ENCODE results near the gene HCFC1.

The HCFC1 gene

DNA sequence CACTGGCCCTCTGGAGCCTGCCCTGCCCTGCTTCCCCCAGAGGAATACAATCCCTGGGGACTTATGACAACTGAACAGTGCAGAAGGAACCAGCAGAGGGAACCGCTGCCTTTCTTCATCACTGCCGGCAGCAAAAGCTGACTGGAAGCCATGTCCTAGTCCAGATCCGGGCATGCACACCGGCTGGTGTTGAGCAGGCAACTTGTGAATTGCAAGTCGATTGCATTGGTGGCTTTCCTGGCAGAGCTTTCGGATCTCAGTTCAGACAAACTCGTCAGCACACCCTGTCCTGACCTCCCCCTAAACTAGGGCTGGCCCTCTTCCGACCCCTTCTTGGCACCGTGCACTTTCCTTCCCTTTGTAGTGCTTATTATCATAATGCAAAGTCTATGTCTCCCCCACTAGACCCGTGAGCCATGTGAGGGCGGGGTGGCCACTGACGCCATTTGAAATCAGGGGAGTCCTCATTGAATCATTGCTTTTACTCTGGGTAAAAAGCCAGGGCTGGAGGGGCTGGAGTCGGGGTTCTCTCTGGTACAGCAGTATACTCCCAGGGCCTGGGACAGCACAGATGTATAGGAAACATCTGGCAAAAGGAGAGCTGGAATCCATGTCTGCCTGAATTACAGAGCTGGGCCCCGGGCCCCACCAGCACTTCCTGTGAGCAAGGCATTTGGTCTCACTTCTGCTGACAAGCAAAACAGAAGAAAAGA lies 47.3 kb downstream of the HCFC1 start:
- DNase-seq (ENCODE audit: low read depth in 2 of 2) = no peak

DNA sequence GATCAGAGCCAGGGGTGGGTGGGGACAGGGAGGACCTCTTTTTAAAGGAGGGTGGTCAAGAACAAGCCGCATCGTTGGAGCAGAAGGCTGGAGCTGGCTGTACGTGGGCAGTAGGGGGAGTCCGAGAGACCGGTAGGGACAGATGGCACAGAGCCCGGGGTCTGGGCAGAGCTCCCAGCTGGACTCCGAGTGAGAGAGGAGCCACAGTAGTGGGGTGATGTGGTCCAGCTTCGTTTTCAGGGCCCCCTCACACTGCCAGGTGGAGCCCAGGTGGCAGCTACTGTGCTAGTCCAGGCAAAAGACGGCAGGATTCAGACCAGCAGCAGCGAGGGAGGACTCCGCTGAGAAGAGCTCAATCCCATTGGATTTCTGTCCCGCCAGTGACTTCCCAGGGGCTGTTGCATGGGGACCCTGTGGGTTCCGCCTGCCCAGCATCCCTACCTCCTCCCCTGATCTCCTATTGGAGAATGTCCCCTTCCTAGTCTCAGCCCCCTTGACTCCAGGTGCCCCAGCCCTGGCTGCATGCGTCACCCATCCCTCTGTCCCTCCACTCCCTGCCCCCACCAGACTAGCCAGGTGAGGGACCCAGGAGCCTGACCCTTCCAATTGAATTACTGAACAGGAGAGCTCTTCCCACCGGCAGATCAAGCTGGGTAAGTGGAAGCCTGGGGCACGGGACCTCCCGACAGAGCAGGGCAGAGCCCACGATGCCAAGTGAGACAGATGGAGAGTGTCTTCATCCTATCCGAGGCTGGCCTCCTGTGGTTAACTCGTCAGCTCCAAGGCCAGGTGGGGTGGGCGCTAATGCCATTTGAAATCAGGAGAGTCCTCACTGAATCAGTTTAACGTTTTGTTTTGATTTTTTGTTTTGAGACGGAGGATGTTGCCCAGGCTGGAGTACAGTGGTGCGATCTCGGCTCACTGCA lies 48.4 kb downstream of the HCFC1 start:
- DNase-seq (ENCODE audit: low read depth in 2 of 2) = no peak

DNA sequence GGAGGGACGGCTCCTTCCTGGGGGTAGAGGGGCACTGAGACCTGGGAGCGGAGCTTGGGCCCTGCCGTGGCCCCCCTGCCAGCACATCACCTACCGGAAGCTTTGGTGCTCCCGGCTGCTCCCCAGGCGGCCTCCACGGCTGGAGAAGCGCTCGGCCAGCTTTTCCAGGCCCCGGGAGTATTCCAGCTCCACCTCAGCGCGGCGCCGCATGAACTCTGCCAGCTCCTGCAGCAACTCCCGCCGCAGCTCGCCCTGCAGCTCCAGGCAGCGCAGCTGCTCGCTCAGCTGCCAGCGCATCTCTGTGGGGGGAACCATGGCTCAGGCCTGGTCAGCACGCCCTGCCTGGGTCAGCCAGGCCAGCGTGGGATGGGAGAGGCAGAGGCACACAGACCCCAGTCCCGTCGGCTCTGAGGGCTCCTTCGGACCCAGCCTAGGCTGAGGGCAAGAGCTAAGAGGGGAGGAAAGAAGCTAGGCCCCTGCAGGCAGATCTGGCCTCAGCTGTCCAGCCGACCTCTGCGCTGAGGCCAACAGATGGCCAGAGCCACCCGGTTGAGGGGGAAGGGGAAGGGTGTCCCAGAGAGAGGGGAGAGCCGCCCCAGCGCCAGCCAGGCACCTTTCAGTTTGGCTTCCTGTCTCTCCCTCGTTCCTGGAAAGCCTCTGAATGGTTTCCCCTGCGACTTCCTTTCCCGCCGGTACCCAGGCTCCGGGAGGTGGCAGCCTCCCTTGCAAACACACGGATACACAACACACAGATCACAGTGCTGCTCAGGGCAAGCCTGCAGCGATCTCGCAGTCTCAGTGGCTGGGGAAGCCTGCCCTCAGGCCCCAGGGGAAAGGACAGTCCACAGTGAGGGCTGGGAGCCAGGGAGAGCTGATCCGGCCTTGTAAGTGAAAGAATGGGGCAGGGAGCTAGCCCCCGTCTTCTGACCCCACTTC lies 49.8 kb downstream of the HCFC1 start:
- DNase-seq (ENCODE audit: low read depth in 2 of 2) = no peak

DNA sequence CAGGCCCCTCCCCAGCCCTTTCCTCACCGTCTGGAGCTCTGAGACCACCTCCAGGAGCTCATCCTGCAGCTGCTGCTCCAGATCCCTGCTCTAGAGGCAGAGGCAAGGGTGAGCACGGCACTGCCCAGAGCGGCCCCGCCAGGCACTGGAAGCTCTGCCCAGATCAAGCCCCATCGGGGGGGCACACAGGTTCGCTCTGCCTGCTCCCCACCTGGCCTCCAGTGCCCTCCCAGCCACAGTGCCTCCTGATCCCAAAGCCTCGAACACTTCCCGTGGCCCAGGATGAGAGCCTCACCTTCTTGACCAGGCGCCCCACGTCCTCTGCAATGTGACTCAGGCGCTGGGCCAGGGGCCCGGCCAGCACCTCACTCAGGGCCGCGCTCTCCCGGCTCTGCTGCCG lies 50.5 kb downstream of the HCFC1 start:
- DNase-seq (ENCODE audit: low read depth in 2 of 2) = no peak

DNA sequence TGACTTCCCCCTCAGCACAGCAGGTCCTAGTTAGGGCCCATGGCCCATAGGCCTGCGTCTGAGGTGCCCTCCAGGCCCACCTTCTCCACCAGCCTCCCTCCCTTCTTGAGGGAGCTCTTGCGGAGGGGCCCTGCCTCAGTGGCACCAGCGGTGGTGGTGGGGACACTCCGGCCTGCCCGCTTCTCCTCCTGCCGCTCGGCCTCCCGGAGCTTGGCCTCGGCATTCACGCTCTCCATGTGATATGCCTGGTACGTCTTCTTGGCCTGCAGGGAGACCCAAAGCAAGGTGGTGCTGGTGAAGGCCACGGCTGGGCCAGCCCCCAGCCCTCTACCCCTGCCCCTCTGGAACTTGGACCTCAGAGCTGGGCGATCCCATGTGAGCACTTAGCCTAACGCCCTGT lies 51.1 kb downstream of the HCFC1 start:
- DNase-seq (ENCODE audit: low read depth in 2 of 2) = no peak

DNA sequence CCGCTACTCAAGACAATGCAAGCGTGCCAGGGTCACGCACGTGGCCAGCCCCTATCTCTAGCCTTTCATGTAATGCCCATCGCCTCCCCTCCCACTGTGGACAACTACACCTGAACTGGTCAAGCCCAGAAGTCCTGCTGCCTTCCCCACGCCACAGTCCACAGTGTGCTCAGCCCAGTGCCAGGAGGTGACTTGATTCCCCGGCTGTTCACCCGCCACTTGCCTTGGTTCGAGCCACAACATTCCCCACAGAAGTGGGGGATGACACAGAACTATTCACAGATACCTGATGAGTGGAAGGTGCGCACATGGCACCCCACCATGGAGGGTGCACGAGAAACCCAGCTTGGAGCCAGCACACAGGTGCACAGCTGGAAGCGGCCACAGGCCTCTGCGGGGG lies 52.3 kb downstream of the HCFC1 start:
- no peak for DNase-seq (ENCODE audit: low read depth in 2 of 2)

DNA sequence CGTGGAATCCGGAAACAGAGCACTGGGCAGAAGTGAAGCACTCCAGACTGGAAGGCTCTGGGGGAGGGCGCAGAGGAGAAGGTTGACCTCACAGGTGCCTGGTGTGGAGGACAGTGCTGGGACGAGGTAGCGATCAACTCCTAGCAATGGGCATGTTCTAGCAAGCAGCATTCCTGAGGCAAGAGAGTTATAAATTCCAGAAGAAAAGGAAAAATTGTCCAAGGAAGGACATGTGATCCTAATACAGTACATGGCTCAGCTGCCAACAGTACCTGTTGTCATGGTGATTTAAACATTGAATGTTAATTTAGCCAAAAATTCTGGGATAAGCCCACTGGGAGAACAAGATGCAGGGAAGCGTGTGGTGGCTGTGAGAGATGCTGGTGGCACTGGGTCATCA lies 53.7 kb downstream of the HCFC1 start:
- no peak for DNase-seq (ENCODE audit: low read depth in 2 of 2)

DNA sequence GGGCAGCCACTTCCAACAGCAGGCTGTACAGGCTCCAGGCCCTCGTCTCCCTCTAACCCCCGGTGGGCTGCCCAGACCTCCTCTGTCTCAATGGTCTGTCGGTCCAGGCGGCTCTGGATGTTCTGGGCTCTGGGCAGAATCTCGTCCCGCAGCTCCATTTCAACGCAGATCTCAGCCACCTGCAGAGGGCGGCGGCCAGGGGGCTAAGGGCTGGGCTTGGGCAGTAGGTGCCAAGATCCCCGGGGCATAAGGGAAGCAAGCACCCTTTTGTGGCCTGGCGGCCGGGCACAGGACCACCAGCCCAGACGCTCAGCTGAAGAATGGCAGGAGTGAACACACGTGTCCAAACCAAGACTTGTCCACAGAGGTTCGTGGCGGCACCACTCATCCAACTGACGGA lies 57.9 kb downstream of the HCFC1 start:
- DNase-seq (ENCODE audit: low read depth in 2 of 2) = no peak

DNA sequence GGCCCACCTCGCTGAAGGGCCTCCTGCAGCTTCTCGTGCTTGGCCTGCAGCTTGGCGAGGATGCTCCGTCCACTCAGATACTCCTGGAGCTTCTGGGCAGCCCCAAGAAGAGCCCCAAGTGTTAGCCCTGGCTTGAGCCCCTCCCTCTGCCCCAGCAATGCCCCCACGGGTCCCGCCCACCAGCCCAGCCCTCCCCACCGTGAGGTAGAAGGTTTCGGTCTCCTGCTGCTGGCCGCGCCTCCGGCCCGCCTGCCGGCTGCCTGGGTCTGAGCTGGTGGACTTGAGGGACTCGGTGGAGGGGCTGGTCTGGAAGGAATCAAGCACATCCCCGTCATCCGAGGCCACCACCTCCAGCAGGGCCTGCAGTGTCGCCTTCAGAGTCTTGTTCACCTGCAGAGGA lies 58.4 kb downstream of the HCFC1 start:
- no peak for DNase-seq (ENCODE audit: low read depth in 2 of 2)

DNA sequence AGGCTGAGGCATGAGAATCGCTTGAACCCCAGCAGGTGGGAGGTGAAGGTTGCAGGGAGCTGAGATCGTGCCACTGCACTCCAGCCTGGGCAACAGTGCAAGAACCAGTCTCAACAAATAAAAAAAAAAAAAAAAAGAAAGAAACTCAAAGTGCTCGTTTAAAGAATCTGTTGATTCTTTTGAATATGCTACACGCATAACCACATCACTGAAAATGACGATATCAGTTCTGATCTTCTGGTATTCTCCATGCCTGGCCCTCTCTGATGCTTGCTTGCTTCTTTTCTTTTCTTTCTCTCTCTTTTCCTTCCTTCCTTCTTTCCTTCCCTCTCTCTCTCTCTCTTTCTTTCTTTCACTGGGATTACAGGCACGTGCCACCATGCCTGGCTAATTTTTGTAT lies 59.8 kb downstream of the HCFC1 start:
- DNase-seq (ENCODE audit: low read depth in 2 of 2) = no peak

DNA sequence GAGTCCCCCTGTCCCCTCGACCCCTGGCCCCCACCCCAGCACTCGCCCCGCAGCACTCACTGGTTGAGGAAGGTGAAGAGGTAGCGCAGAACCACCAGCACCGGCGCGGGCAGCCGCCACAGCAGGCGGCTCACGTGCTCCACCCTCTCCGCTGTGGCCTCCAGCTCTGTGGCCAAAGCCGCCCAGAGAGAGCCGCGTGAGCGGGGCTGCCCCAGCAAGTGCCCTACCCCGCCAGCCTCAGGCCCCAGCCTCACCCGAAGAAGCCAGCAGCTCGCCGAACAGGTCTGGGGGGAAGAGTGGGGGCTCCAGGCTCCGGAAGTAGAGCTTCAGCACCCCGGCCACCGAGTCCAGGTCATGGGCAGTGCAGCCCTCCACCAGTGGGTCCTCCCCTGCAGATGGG lies 61.2 kb downstream of the HCFC1 start:
- DNase-seq (ENCODE audit: low read depth in 2 of 2) = no peak

DNA sequence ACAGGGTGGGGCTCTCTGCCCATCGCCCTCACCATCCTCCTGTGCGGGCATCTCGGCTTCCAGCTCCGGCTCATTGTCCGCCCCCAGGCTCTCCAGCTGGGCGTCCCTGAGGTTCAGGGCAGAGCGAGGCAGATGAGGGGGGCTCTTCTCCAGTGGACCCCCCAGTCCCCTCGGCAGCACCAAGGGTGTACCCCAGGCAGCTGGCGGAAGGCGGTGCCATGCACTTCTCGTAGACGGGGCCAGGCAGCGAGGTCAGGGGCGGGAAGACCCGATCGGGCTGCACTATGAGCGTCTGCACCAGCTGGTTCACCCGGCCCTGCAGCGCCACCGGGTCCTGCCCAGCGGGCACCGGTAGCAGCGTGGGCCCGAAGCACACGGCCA lies 61.6 kb downstream of the HCFC1 start:
- no peak for DNase-seq (ENCODE audit: low read depth in 2 of 2)

DNA sequence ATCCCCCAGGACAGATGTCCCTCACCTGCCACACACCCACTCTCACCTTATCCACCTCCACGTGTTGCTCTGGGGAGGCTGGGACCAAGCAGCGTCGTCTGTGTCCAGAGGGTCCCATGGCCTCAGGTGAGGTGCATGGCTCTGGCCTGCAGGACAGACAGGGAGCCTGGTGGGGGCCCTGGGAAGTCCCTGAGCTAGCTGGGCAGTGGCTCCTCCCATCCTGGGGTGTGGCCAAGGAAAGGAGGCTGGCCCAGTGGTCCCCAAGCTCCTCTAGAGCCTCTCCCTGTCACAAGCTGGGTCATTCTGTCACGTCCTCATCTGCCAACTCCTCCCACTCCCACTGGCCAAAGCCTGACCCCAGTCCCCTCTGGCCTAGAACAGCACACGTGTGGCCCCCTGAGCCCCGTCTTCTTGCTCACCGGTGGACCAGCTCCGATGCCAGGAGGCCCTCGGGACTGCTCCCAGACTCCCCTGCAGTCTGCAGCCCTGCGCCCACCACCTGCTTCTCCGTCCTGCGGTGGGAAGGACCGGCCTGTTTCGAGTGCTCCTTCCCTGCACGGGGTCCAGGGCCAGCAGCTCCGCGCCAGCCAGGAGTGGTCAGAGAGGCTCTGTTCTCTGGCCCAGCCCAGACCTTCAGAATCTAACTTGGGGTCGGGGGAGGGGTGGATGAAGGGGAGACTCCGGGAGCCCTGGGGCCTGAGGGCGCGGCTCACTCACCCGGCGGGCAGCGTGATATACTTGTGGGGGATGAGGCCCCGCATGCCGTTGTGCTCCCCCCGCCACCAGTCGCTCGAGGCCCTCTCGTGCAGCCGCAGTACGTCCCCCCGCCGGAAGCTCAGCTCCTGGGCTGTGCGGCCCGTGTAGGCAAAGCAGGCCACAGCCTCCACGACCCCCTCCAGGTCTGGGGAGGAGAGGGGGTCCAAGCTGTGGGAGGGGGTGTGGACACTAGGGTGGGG lies 62.3 kb downstream of the HCFC1 start:
- DNase-seq (ENCODE audit: low read depth in 2 of 2) = no peak

DNA sequence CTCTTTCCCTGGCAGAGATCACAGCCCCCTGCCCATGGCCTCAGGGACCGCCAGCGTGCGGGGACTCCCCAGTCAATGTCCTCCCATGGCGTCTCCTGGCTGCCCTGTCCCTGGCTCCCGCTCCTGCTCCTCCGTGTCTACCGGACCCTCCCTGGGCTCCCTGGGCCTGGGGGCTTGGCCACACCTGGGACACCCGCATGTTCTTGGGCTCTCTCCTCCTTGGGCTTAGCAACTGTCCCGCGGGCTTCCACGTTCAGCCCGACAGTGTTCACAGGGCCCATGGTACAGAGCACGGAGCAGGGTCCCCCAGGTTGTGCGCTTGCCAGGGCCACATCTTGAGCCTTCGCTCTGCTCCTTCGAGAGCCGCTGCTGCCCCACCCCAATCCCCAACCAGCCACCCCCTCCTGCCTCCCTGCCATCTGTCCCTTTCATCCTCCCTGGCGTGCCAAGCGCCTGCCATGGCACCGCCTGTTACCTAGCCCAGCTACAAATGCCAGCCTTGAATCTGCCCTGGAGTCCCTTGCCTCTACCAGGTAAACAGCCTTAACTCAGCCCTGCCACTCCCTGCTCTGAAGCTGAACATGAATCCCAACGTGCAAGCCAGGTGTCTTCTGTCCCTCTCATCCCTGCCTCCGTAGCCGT lies 63.3 kb downstream of the HCFC1 start:
- no peak for DNase-seq (ENCODE audit: low read depth in 2 of 2)

DNA sequence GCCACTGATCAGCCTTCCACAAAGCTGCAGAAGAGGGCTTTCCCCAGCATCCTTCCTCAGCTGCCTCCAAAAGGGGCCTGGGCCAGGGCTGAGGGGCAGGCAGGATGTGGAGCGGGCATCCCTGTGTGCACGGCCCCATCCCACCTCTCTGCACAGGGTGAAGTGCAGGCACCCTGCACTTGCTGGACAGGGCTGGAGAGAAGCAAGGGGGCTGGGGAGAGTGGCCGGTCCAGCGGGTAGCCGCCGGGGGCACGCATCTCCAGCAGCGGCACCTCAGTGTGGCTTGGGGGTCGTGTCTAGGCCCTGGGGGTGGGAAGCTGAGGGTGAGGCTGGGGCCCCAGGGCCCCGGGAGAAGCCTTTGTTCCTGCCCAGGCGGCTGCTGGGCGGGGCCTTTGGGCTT lies 64.2 kb downstream of the HCFC1 start:
- no peak for DNase-seq (ENCODE audit: low read depth in 2 of 2)

DNA sequence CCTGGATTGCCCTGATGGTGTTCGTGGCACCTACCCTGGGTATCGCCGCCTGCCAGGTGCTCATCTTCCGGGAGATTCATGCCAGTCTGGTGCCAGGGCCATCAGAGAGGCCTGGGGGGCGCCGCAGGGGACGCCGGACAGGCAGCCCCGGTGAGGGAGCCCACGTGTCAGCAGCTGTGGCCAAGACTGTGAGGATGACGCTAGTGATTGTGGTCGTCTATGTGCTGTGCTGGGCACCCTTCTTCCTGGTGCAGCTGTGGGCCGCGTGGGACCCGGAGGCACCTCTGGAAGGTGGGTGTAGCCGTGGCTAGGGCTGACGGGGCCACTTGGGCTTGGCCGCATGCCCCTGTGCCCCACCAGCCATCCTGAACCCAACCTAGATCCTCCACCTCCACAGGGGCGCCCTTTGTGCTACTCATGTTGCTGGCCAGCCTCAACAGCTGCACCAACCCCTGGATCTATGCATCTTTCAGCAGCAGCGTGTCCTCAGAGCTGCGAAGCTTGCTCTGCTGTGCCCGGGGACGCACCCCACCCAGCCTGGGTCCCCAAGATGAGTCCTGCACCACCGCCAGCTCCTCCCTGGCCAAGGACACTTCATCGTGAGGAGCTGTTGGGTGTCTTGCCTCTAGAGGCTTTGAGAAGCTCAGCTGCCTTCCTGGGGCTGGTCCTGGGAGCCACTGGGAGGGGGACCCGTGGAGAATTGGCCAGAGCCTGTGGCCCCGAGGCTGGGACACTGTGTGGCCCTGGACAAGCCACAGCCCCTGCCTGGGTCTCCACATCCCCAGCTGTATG lies 65.3 kb downstream of the HCFC1 start:
- no peak for DNase-seq (ENCODE audit: low read depth in 2 of 2)

DNA sequence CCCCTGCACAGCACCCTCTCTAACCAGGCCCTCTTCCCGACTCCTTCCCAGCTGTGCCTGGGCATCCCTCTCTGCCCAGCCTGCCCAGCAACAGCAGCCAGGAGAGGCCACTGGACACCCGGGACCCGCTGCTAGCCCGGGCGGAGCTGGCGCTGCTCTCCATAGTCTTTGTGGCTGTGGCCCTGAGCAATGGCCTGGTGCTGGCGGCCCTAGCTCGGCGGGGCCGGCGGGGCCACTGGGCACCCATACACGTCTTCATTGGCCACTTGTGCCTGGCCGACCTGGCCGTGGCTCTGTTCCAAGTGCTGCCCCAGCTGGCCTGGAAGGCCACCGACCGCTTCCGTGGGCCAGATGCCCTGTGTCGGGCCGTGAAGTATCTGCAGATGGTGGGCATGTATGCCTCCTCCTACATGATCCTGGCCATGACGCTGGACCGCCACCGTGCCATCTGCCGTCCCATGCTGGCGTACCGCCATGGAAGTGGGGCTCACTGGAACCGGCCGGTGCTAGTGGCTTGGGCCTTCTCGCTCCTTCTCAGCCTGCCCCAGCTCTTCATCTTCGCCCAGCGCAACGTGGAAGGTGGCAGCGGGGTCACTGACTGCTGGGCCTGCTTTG lies 66.0 kb downstream of the HCFC1 start:
- DNase-seq (ENCODE audit: low read depth in 2 of 2) = no peak

DNA sequence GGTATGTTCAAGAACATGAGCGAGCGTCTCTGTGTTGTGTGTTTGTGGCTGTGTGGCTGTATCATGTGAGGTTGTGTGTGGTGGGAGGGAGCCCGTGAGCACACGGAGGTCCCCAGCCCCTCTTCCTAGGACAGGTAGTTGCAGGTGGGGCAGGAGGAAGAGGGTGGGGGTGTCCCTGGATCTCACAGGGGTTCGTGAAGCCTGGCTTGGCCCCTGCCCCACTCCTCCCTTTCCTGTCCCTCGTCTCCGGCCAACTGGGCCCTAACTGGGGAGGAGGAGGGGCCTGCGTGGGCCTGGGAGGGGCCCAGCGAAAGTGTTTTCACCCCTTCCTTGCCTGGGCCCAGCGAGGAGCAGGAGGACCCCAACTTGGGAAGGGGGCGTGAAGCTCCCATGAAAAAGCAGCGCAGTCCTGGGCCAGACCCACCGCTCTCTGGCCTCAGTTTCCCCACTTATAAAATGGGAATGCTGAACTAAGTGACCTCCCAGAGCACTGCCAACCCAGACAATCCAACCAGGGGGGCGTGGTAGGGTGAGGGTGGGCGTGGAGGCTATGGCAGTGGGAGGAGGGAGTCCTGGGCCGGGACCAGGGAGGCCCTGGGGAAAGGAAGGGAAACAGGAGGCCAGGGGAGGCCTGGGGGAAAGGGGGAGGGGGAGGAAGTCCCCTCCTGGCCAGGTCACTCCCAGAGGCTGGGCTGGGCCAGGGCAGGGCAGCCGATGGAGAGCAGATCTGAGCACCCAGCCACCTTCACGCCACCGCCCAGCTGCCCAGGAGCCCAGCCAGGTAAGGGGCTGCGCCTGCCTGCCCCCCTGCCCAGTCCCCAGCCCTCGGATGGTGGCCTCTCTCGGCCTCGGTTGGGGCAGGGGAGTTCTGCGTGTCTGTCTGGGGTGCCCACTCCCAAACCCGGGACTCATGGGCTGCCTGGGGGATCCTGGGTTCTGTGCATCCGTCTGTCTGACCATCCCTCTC lies 67.3 kb downstream of the HCFC1 start, which contains the start of gene AVPR2:
Gene AVPR2 (plus strand): TSS at position 683 of the 967 bp plus-strand sequence. CDS start 473 bp downstream, outside the sequence.
- no peak for DNase-seq (ENCODE audit: low read depth in 2 of 2)

Data from stimulated activated CD4-positive, alpha-beta T cell treated with anti-CD3 and anti-CD28 coated beads, Interleukin-15, amount 100 ng/mL, for 48 hours (primary cell).